ENCODE data around the gene LAP3.

DNA sequence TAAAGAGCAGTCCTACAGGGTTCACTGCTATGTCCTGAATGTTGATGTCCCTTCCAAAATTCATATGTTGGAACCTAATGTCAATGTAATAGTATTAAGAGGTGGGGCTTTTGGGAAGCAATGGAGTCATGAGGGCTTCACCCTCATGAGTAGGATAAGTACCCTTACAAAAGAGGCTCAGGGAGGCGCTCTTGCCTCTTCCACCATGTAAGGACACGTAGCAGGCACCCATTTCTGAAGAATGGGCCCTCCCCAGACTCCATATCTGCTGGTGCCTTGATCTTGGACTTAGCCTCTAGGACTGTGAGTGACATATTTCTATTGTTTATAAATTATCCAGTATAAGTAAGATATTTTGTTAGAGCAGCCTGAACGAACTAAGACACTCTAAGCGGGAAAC, 53.2 kb downstream of the LAP3 start:
- no peak for TF ChIP-seq EZH2phosphoT487 (IDR thresholded peaks at IDR 0.05; ENCODE audit: borderline replicate concordance, low read depth, low read length)
- TF ChIP-seq, protein P1, sequence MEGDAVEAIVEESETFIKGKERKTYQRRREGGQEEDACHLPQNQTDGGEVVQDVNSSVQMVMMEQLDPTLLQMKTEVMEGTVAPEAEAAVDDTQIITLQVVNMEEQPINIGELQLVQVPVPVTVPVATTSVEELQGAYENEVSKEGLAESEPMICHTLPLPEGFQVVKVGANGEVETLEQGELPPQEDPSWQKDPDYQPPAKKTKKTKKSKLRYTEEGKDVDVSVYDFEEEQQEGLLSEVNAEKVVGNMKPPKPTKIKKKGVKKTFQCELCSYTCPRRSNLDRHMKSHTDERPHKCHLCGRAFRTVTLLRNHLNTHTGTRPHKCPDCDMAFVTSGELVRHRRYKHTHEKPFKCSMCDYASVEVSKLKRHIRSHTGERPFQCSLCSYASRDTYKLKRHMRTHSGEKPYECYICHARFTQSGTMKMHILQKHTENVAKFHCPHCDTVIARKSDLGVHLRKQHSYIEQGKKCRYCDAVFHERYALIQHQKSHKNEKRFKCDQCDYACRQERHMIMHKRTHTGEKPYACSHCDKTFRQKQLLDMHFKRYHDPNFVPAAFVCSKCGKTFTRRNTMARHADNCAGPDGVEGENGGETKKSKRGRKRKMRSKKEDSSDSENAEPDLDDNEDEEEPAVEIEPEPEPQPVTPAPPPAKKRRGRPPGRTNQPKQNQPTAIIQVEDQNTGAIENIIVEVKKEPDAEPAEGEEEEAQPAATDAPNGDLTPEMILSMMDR (conservative IDR thresholded peaks at IDR 0.05; ENCODE audit: low read length), result no peak
